ENCODE data around the gene KIFAP3.
A peak's percentile ranks its signal among the peaks of the same experiment; 100 is the strongest.

KIFAP3 gene

DNA sequence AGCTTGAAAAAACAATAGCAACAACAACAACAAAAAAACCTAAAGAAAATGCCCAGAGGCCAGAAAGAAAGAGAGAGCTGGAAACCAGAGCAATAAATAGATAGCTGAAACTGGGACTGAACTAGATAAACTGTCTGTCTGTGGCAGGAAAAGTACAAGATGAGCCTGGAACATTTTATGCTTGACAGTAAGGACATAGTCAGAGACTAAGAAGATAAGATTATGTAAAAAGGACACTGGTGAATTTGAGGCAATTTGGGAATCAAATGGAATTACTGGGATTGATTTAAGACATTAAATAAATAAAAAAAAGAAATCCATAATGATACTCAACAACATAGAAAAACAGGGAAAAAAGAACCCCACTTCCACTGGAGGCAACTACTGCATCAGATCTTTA is 1.7 kb upstream of the KIFAP3 start:
- no peak overlapping the region for H3K27ac Mint-ChIP-seq
- H3K9me3 Mint-ChIP-seq: peaks cover 22% of the 10 kb centered on the region
- no peak for TF ChIP-seq CTCF (IDR thresholded peaks at IDR 0.05)
- DNase-seq: no peak
- peaks cover 32% of the 10 kb centered on the region for H3K4me1 Mint-ChIP-seq
- H3K27me3 Mint-ChIP-seq (ENCODE audit: low read depth, poor library complexity): no peaks in the 10 kb centered on the region
- no peak overlapping the region for H3K4me3 Mint-ChIP-seq
- H3K36me3 Mint-ChIP-seq (ENCODE audit: low read depth): peaks cover 4% of the 10 kb centered on the region

GRCh38 chr1:170075186-170075585 is 691 bp upstream of the KIFAP3 start:
- Mint-ChIP-seq H3K4me3 (peak overlapping the region; percentile 92), H3K27me3 (ENCODE audit: low read depth, poor library complexity) (no peaks in the 10 kb centered on the region), H3K36me3 (ENCODE audit: low read depth) (peaks cover 10% of the 10 kb centered on the region), H3K27ac (peak overlapping the region; percentile 64), H3K4me1 (peaks cover 32% of the 10 kb centered on the region), H3K9me3 (peaks cover 32% of the 10 kb centered on the region)
- DNase-seq: no peak
- TF ChIP-seq CTCF (IDR thresholded peaks at IDR 0.05): no peak

DNA sequence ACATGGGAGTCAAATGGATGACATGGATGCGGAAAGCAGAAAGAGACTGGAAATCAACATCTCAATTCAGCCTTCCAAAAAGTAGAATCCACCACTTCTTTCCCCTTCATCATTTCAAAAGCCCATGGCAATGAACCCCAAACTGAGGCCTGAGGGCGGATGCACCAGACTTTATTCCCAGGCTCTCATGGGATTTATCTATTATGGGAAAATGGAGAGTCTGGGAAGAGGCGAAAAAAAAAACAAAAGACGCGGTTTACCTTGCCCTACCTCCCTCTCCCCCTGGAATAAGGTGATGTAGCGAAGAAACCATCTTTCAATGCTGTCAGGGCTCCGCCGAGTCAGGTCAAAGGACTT is 624 bp downstream of the KIFAP3 start:
- Mint-ChIP-seq H3K36me3 (ENCODE audit: low read depth) (peaks cover 14% of the 10 kb centered on the region), H3K9me3 (peaks cover 30% of the 10 kb centered on the region), H3K4me1 (peaks cover 32% of the 10 kb centered on the region), H3K27me3 (ENCODE audit: low read depth, poor library complexity) (no peaks in the 10 kb centered on the region), H3K27ac (peak overlapping the region; percentile 97), H3K4me3 (peak overlapping the region; percentile 92)
- TF ChIP-seq CTCF (IDR thresholded peaks at IDR 0.05): no peak
- DNase-seq: no peak

GRCh38 chr1:170071378-170071777 is 3.1 kb downstream of the KIFAP3 start:
- peaks cover 32% of the 10 kb centered on the region for H3K4me1 Mint-ChIP-seq
- H3K36me3 Mint-ChIP-seq (ENCODE audit: low read depth): peaks cover 14% of the 10 kb centered on the region
- no peak for DNase-seq
- H3K4me3 Mint-ChIP-seq: no peak overlapping the region
- peaks cover 15% of the 10 kb centered on the region for H3K9me3 Mint-ChIP-seq
- no peaks in the 10 kb centered on the region for H3K27me3 Mint-ChIP-seq (ENCODE audit: low read depth, poor library complexity)
- TF ChIP-seq CTCF (IDR thresholded peaks at IDR 0.05): no peak
- no peak overlapping the region for H3K27ac Mint-ChIP-seq

DNA sequence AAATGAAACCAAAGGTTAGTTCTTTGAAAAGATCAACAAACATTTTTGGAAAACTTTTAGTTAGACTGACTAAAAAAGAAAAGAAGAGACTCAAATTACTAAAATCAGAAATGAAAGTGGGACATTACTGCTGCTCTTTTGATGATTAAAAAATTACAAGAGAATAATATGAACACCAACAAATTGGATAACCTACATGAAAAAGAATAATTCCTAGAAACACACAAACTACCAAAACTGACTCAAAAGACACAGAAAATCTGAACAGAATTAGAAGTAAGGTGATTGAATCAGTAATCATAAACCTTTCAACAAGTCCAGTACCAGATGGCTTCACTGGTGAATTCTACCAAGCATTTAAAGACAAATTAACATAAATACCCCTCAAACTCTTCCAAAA is 5.6 kb downstream of the KIFAP3 start:
- no peak for TF ChIP-seq CTCF (IDR thresholded peaks at IDR 0.05)
- Mint-ChIP-seq H3K36me3 (ENCODE audit: low read depth) (peaks cover 14% of the 10 kb centered on the region), H3K9me3 (peaks cover 15% of the 10 kb centered on the region), H3K4me1 (peaks cover 12% of the 10 kb centered on the region), H3K4me3 (no peak overlapping the region), H3K27me3 (ENCODE audit: low read depth, poor library complexity) (no peaks in the 10 kb centered on the region), H3K27ac (no peak overlapping the region)
- no peak for DNase-seq

DNA sequence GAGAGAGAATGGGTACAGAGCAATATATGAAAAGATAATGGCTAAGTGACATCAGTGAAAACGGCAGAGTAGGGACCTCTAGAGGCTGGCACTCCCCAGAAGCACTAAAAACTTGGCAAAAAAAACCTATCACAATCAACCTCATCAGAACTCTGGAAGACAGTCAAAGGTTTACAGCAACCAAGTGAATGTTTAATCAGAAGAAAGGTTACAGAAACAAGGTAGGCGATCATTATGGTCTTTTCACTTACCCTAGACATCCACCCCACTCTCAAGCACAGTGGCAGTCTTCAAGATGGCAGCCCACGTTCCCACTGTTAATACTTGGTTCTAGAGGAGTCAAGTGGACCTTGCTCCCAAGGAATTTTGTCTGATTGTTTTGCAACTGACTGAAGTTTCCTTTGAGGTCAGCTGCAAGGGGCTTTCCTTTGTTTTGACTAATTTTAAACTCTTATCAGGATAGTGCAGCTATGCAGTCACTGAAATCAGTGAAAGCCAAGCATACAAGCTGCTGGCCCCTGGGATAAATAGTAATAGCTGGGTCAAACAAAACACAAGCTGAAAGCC is 7.2 kb downstream of the KIFAP3 start:
- no peak for DNase-seq
- no peak for TF ChIP-seq CTCF (IDR thresholded peaks at IDR 0.05)
- Mint-ChIP-seq H3K4me1 (peaks cover 3% of the 10 kb centered on the region), H3K27ac (no peak overlapping the region), H3K9me3 (peaks cover 26% of the 10 kb centered on the region), H3K4me3 (no peak overlapping the region), H3K36me3 (ENCODE audit: low read depth) (peaks cover 23% of the 10 kb centered on the region), H3K27me3 (ENCODE audit: low read depth, poor library complexity) (no peaks in the 10 kb centered on the region)

Measured in nephron progenitor cell (in vitro differentiated cells).